GM19043 (cell line): ENCODE results near the gene STK32A.
"Not testable (repeated sequence)": the region's sequence is repeated elsewhere in the genome, so short reads cannot be mapped to it uniquely, and the experiment has no call there.

Source experiments
- ATAC-seq: cut with Tn5 transposase; IDR thresholded peaks from one replicate; pipeline ENCODE4 v1.9.1; 2021; ENCODE audit warnings: low read depth; ENCODE audit not compliant: unreplicated experiment

The STK32A gene

GRCh38 chr5:147234825-147235635 is at the start of gene STK32A:
STK32A (plus strand) TSS chr5:147235026; CDS start chr5:147239635, 4,609 bp downstream.
- no peak for ATAC-seq

- ATAC-seq = no peak
Observed at GRCh38 chr5:147187099-147187540, 47.7 kb upstream of the STK32A start.

- peak; percentile 65 for ATAC-seq
Observed at GRCh38 chr5:147188200-147189108, 46.4 kb upstream of the STK32A start.

GRCh38 chr5:147189109-147189424 is 45.8 kb upstream of the STK32A start:
- ATAC-seq = no peak

GRCh38 chr5:147190331-147190730 is 44.5 kb upstream of the STK32A start:
- ATAC-seq = no peak

- no peak for ATAC-seq
Observed at GRCh38 chr5:147193123-147193522, 41.7 kb upstream of the STK32A start.

GRCh38 chr5:147200004-147200403 is 34.8 kb upstream of the STK32A start:
- no peak for ATAC-seq

GRCh38 chr5:147203213-147203612 is 31.6 kb upstream of the STK32A start:
- ATAC-seq = no peak

GRCh38 chr5:147204576-147204975 is 30.2 kb upstream of the STK32A start:
- no peak for ATAC-seq

- ATAC-seq = no peak
Observed at GRCh38 chr5:147208134-147208533, 26.7 kb upstream of the STK32A start.

GRCh38 chr5:147216552-147217154 is 18.2 kb upstream of the STK32A start:
- no peak for ATAC-seq

GRCh38 chr5:147223343-147223742 is 11.5 kb upstream of the STK32A start:
- no peak for ATAC-seq

GRCh38 chr5:147223948-147224791 is 10.7 kb upstream of the STK32A start:
- ATAC-seq = no peak

- ATAC-seq = no peak
Observed at GRCh38 chr5:147225938-147226337, 8.9 kb upstream of the STK32A start.

GRCh38 chr5:147226512-147226911 is 8.3 kb upstream of the STK32A start:
- ATAC-seq = no peak

GRCh38 chr5:147234239-147234824 is 494 bp upstream of the STK32A start:
- no peak for ATAC-seq

GRCh38 chr5:147240266-147240985 is 5.6 kb downstream of the STK32A start:
- no peak for ATAC-seq

GRCh38 chr5:147243238-147243637 is 8.4 kb downstream of the STK32A start:
- ATAC-seq = not testable (repeated sequence)
